NB4 (cell line): ENCODE measurements around the gene SPTY2D1.

Source experiments
- CTCF ChIP-seq: IDR thresholded peaks from one replicate; pipeline ENCODE4 v1.5.1; 2012; ENCODE audit warnings: low read depth, low read length
- MAX ChIP-seq: IDR thresholded peaks from 2 replicates; pipeline ENCODE4 v1.6.1; 2011; ENCODE audit warnings: low read depth, low read length
- POLR2A ChIP-seq: IDR thresholded peaks from 2 replicates; pipeline ENCODE4 v1.6.1; 2011; ENCODE audit warnings: mild to moderate bottlenecking; ENCODE audit not compliant: insufficient read length; ENCODE audit errors: extremely low read depth

- TF ChIP-seq CTCF (no peak), MAX (no peak), POLR2A (no peak)
These were observed 16.3 kb downstream of the SPTY2D1 start for GRCh38 chr11:18617688-18618341.
